K562 (cell line): ENCODE results near the gene MAP4K4. TPM values are rescaled to one million over a fixed set of nuclear protein-coding genes. Genes with fewer than 3 reads are reported as not detected.

ENCODE experiments used
- ATAC-seq: fragments of 200-7000 bp; cut with Tn5 transposase; 3 replicates; pipeline ENCODE4 v1.9.1; 2020; ENCODE audit warnings: moderate library complexity
- BruUV-seq: library from RNA; stranded (reverse); fragments of 400-500 nt; replicated peaks from 2 replicates; lab custom pipeline; 2021; lab: Mats Ljungman, UMichigan
- CTCF ChIA-PET: fragments of 300-600 bp; formaldehyde crosslinking; extraction: SDS; loops from one replicate; lab custom pipeline; 2021; ENCODE audit warnings: low intra/inter-chr PET ratio; lab: Yijun Ruan, JAX
- POLR2A ChIA-PET: fragments of 300-600, 350-650 bp; sonication (Branson Sonifier 250); formaldehyde crosslinking; extraction: SDS; loops from one replicate; lab custom pipeline; 2021; ENCODE audit warnings: antibody characterized with exemption, inconsistent platforms; lab: Yijun Ruan, JAX
- DNase-seq, 4 experiments: peaks; one replicate each; pipeline versions ENCODE4 v3.0.0 to v3.0.0-alpha.2; 2011 to 2018; ENCODE audit warnings: low spot score in 3 of 4, mixed read lengths in 3 of 4; ENCODE audit errors: extremely low read depth in 1 of 4
- FAIRE-seq: peaks from 2 replicates; lab custom pipeline; 2011; peaks lifted over from hg19 to GRCh38; lab: Jason Lieb, UNC
- H2AFZ ChIP-seq: 2 replicates; pipeline ENCODE4 v1.6.0; 2011; ENCODE audit warnings: low read depth, low read length, control low read depth, inconsistent platforms
- H3K27ac ChIP-seq: fragments of 200-600 bp; 3 replicates; pipeline ENCODE4 v1.8.0; 2011; ENCODE audit warnings: low read depth, mild to moderate bottlenecking, control low read depth, inconsistent platforms, low read length, moderate library complexity, mixed read lengths; ENCODE audit errors: extremely low read depth
- H3K27me3 ChIP-seq, 2 experiments: fragments of 300-600 bp in 1 of 2; 2 replicates in 1 of 2; 3 replicates in 1 of 2; pipeline versions ENCODE4 v1.6.0 to v1.8.0; 2011; ENCODE audit warnings: inconsistent platforms in 2 of 2, low read length in 2 of 2, mild to moderate bottlenecking in 1 of 2, mixed read lengths in 1 of 2, moderate library complexity in 1 of 2; ENCODE audit not compliant: control insufficient read depth in 2 of 2, insufficient read depth in 2 of 2
- H3K36me3 ChIP-seq: fragments of 300-600 bp; 3 replicates; pipeline ENCODE4 v1.8.0; 2011; ENCODE audit warnings: mild to moderate bottlenecking, low read length, inconsistent platforms; ENCODE audit not compliant: control insufficient read depth, insufficient read depth
- H3K4me1 ChIP-seq, 2 experiments: fragments of 200-600 bp in 1 of 2; replicated peaks in 1 of 2; 2 replicates in 1 of 2; 3 replicates in 1 of 2; pipeline versions ENCODE4 v1.5.1 to v1.8.0; 2011; ENCODE audit warnings: inconsistent platforms in 2 of 2, low read length in 2 of 2, mild to moderate bottlenecking in 1 of 2, mixed read lengths in 1 of 2, moderate library complexity in 1 of 2; ENCODE audit not compliant: control insufficient read depth in 2 of 2, insufficient read depth in 2 of 2
- H3K4me2 ChIP-seq: 2 replicates; pipeline ENCODE4 v1.6.1; 2011; ENCODE audit warnings: low read length, control low read depth, inconsistent platforms, mixed read lengths; ENCODE audit not compliant: insufficient read depth
- H3K4me3 ChIP-seq: fragments of 200-600 bp; sonication (generic), shearing (Covaris generic); 2 replicates; pipeline ENCODE4 v1.5.1; 2016; ENCODE audit warnings: control low read depth, inconsistent platforms
- H3K79me2 ChIP-seq: fragments of 200-600 bp; 3 replicates; pipeline ENCODE4 v1.8.0; 2011; ENCODE audit warnings: low read length, inconsistent platforms; ENCODE audit not compliant: control insufficient read depth, insufficient read depth
- H3K9ac ChIP-seq, 2 experiments: 2 replicates each; pipeline versions ENCODE4 v1.6.0 to v1.6.1; 2011; ENCODE audit warnings: low read depth in 2 of 2, low read length in 2 of 2, control low read depth in 1 of 2, inconsistent platforms in 1 of 2, mild to moderate bottlenecking in 1 of 2, mixed read lengths in 1 of 2; ENCODE audit not compliant: insufficient read depth in 1 of 2
- H3K9me1 ChIP-seq: one replicate; pipeline ENCODE4 v1.6.0; 2011; ENCODE audit warnings: inconsistent platforms, mild to moderate bottlenecking, low read length, moderate library complexity; ENCODE audit not compliant: control insufficient read depth, insufficient read depth
- H3K9me3 ChIP-seq: replicated peaks from 2 replicates; pipeline ENCODE4 v1.5.1; 2011; ENCODE audit warnings: low read depth, low read length, inconsistent platforms; ENCODE audit not compliant: control insufficient read depth, insufficient read depth
- H4K20me1 ChIP-seq: replicated peaks from 2 replicates; pipeline ENCODE4 v1.6.1; 2011; ENCODE audit warnings: low read length, inconsistent platforms, mixed read lengths; ENCODE audit not compliant: control insufficient read depth, insufficient read depth
- RFX1 ChIP-seq: fragments of 450-650 bp; IDR thresholded peaks from 2 replicates; pipeline ENCODE4 v1.6.1; 2016; ENCODE audit warnings: mild to moderate bottlenecking, moderate library complexity
- ZKSCAN3 ChIP-seq: fragments of 250-450 bp; sonication (Bioruptor Pico); IDR thresholded peaks from 2 replicates; pipeline ENCODE4 v1.4.0; 2020
- ZNF140 ChIP-seq: fragments of 250-450 bp; sonication (Bioruptor Pico); IDR thresholded peaks from 2 replicates; pipeline ENCODE4 v1.8.0; 2021; ENCODE audit warnings: moderate library complexity, mild to moderate bottlenecking, inconsistent platforms
- ZNF830 ChIP-seq: fragments of 250-450 bp; sonication (Bioruptor Pico); IDR thresholded peaks from 2 replicates; pipeline ENCODE4 v1.5.0; 2021; ENCODE audit warnings: mild to moderate bottlenecking
- WGBS: fragments of 100-300 bp; shearing (Covaris generic); methylation state at CpG from one replicate; pipeline ENCODE4 v1.1.6; 2016; ENCODE audit warnings: low coverage, mixed read lengths; ENCODE audit not compliant: insufficient coverage; ENCODE audit errors: missing lambda C conversion rate; 5-methylcytosine and 5-hydroxymethylcytosine counted together
- in situ Hi-C: fragments of 300-500 bp; cut with MboI; formaldehyde crosslinking; loops from 4 replicates; pipeline ENCODE4 v1.15.0; 2018; ENCODE audit warnings: inconsistent platforms, mixed read lengths
- intact Hi-C: fragments of 100-400 bp; cut with micrococcal nuclease; formaldehyde crosslinking; loops from 2 replicates; pipeline ENCODE4 v1.14.2; 2022
- polyA plus RNA-seq, 8 experiments: library from polyadenylated mRNA; depleted of rRNA in 4 of 8; stranded (reverse) in 5 of 8; unstranded in 3 of 8; fragments of >200 nt; fragmentation: Nextera tagmentation in 2 of 8; fragmentation: Illumina TruSeq in 1 of 8; extraction: Ambion mirVana in 2 of 8; extraction: Trizol in 1 of 8; gene quantifications; 2 replicates each; pipeline versions ENCODE4 v1.2.1 to v1.2.3, GENCODE V29; 2011 to 2014; ENCODE audit warnings: inconsistent platforms in 1 of 8, missing spikeins in 1 of 8
- total RNA-seq, 7 experiments: library from RNA; depleted of rRNA in 6 of 7; stranded (reverse); fragments of >200 nt in 6 of 7; fragmentation: Illumina TruSeq in 2 of 7; extraction: Trizol in 2 of 7; gene quantifications; 2 replicates each; pipeline versions ENCODE4 v1.2.1 to v1.2.3, GENCODE V29; 2011 to 2021; ENCODE audit warnings: low replicate concordance in 1 of 7

The MAP4K4 gene
- total and polyA plus RNA-seq, 9 of the 15 experiments (the other 6 are each of a cell fraction or from before 2014, with no cell fraction given): 7.6 to 76.4 (median 50.6) TPM

DNA sequence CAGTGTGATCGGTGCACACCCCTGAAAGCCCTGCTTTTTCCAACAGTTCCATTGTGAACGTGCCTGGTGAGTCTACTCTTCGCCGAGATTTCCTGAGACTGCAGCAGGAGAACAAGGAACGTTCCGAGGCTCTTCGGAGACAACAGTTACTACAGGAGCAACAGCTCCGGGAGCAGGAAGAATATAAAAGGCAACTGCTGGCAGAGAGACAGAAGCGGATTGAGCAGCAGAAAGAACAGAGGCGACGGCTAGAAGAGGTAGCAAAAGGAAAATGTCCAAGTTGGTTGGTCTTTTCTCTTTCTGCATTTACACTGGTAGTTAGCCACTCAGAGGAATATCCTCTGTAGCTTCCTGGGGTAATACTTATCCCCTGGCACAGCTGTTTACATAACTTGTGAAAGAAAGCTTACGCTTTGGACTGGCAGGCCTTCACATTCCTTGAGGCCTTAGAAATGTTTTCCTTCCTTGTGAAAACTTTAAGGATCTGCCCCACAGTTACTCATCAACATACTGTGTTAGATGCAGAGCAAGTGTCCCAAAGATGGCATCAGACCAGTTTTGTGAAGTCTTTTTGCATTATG, 146.6 kb downstream of the MAP4K4 start:
- no peaks in the 10 kb centered on the region for H3K9me3 ChIP-seq
- ATAC-seq (no peak), FAIRE-seq (no peak), DNase-seq (no peak)
- no peaks in the 10 kb centered on the region; the same call in 1 of the 2 replicates for H4K20me1 ChIP-seq
- H3K27me3 ChIP-seq: no peaks in the 10 kb centered on the region
- peaks cover 53% of the 10 kb centered on the region for H3K36me3 ChIP-seq
- ChIA-PET POLR2A (interaction anchor here (0.6 kb wide), 1 partner anchor 439 kb away, joined by 3 read pairs; no protein-coding TSS in a partner anchor), CTCF (no interaction called here)
- no peaks in the 10 kb centered on the region for H3K79me2 ChIP-seq
- BruUV-seq: no TSS peak
- intact Hi-C loops (no loop called here), in situ Hi-C loops (no loop called here)
- H3K9ac ChIP-seq: no peak overlapping the region
- H3K4me1 ChIP-seq: no peaks in the 10 kb centered on the region
- no peak overlapping the region for H2AFZ ChIP-seq
- H3K27ac ChIP-seq: no peak overlapping the region
- no peaks in the 10 kb centered on the region for H3K9me1 ChIP-seq
- H3K4me3 ChIP-seq: no peak overlapping the region
- no peak overlapping the region for H3K4me2 ChIP-seq
- WGBS: 93% methylated on average over 12 of the region's 12 CpGs
- no peak for TF ChIP-seq ZNF140

DNA sequence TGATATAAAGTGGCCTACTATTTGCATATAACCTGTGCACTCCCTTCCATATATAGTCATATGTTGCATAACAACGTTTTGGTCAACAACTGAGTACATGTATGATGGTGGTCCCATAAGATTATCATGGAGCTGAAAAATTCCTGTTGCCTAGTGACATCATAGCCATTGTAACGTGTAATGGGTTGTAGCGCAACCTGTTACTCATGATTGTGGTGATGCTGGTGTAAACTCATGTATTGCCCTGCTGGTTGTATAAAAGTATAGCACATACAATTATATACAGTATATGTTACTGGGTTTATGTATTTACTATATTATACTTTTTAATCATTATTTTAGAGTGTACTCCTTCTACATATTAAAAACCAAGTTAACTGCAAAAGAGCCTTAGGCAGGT, 149.5 kb downstream of the MAP4K4 start:
- ATAC-seq (no peak), FAIRE-seq (no peak), DNase-seq (no peak)
- H3K9me1 ChIP-seq: no peaks in the 10 kb centered on the region
- H3K9ac ChIP-seq: no peak overlapping the region
- ChIA-PET POLR2A (no interaction called here), CTCF (no interaction called here)
- H3K4me1 ChIP-seq: no peaks in the 10 kb centered on the region
- TF ChIP-seq ZNF830: no peak
- 0 out of 2 replicates have a peak, but pooled peaks have one; percentile 4 for TF ChIP-seq RFX1
- TF ChIP-seq ZKSCAN3: no peak
- no peak overlapping the region for H3K4me3 ChIP-seq
- no peaks in the 10 kb centered on the region for H3K9me3 ChIP-seq
- no TSS peak for BruUV-seq
- H3K27me3 ChIP-seq: no peaks in the 10 kb centered on the region
- WGBS: 79% methylated on average over 3 of the region's 3 CpGs
- H3K79me2 ChIP-seq: no peaks in the 10 kb centered on the region
- no peak overlapping the region for H3K4me2 ChIP-seq
- H3K27ac ChIP-seq: no peak overlapping the region
- H3K36me3 ChIP-seq: peaks cover 47% of the 10 kb centered on the region
- in situ Hi-C loops: no loop called here
- H2AFZ ChIP-seq: no peak overlapping the region
- no peaks in the 10 kb centered on the region for H4K20me1 ChIP-seq
- intact Hi-C loops: no loop called here
